HUDEP-2 (cell line): ENCODE results near the gene ENTREP3.
"Not testable (repeated sequence)": the region's sequence is repeated elsewhere in the genome, so short reads cannot be mapped to it uniquely, and the experiment has no call there.

ENCODE experiments used
- DNase-seq, 76 experiments: peaks; one replicate each; lab custom pipeline; 2025; ENCODE audit not compliant: unreplicated experiment in 76 of 76; lab: John Stamatoyannopoulos, UW

Gene ENTREP3

GRCh38 chr1:155253797-155254196, 1.5 kb downstream of the ENTREP3 start:
- DNase-seq = no peak

- no peak for DNase-seq
Observed at GRCh38 chr1:155253208-155253607, 2.1 kb downstream of the ENTREP3 start.

GRCh38 chr1:155251566-155251965, 3.7 kb downstream of the ENTREP3 start:
- DNase-seq = no peak

- DNase-seq = peak in 73 of 76 experiments; percentile 52 to 95 (median 89)
Observed at GRCh38 chr1:155250633-155251449, 4.4 kb downstream of the ENTREP3 start.

GRCh38 chr1:155250246-155250632, 5.0 kb downstream of the ENTREP3 start:
- DNase-seq = no peak

- DNase-seq = peak in 73 of 76 experiments; percentile 34 to 89 (median 78)
Observed at GRCh38 chr1:155247667-155248553, 7.4 kb downstream of the ENTREP3 start.

- DNase-seq = not testable (repeated sequence)
Observed at GRCh38 chr1:155246796-155247195, 8.5 kb downstream of the ENTREP3 start.

- peak in 1 of 76 experiments; percentile 53 for DNase-seq
Observed at GRCh38 chr1:155245163-155245524, 10.1 kb downstream of the ENTREP3 start.

- peak in 75 of 76 experiments; percentile 75 to 99 (median 96) for DNase-seq
Observed at GRCh38 chr1:155244368-155245162, 10.7 kb downstream of the ENTREP3 start.

- no peak for DNase-seq
Observed at GRCh38 chr1:155242805-155243358, 12.4 kb downstream of the ENTREP3 start.

- DNase-seq = peak in 1 of 76 experiments; percentile 8
Observed at GRCh38 chr1:155241841-155242264, 13.4 kb downstream of the ENTREP3 start.

- peak in 65 of 76 experiments; percentile 10 to 79 (median 46) for DNase-seq
Observed at GRCh38 chr1:155241069-155241679, 14.1 kb downstream of the ENTREP3 start.

- no peak for DNase-seq
Observed at GRCh38 chr1:155236451-155236850, 18.8 kb downstream of the ENTREP3 start.

- not testable (repeated sequence) for DNase-seq
Observed at GRCh38 chr1:155235375-155235774, 19.9 kb downstream of the ENTREP3 start.

GRCh38 chr1:155233502-155233901, 21.8 kb downstream of the ENTREP3 start:
- not testable (repeated sequence) for DNase-seq

- DNase-seq = not testable (repeated sequence)
Observed at GRCh38 chr1:155232001-155232978, 23.0 kb downstream of the ENTREP3 start.

GRCh38 chr1:155231302-155231701, 24.0 kb downstream of the ENTREP3 start:
- not testable (repeated sequence) for DNase-seq

GRCh38 chr1:155228096-155228427, 27.2 kb downstream of the ENTREP3 start:
- no peak for DNase-seq
